Common myeloid progenitor, CD34-positive (primary cell): ENCODE measurements around the gene OSBPL10.
"Not testable (repeated sequence)": the region's sequence is repeated elsewhere in the genome, so short reads cannot be mapped to it uniquely, and the experiment has no call there.

Experiments used
- CTCF ChIA-PET: fragments of 350-600 bp; sonication (Branson Sonifier 250); formaldehyde crosslinking; loops from one replicate; lab custom pipeline; 2021; ENCODE audit warnings: antibody characterized with exemption; lab: Charles Lee
- POLR2A ChIA-PET: fragments of 350-600 bp; sonication (Branson Sonifier 250); formaldehyde crosslinking; loops from one replicate; lab custom pipeline; 2021; ENCODE audit warnings: antibody characterized with exemption; lab: Charles Lee
- DNase-seq, 3 donors: peaks; one replicate each; pipeline versions ENCODE4 v3.0.0 to v3.0.0-alpha.2; 2013
- H3K27ac ChIP-seq, 2 experiments: 1 replicate in 1 of 2; 2 replicates in 1 of 2; pipeline ENCODE4 v1.7.0; 2013; ENCODE audit warnings: inconsistent platforms in 2 of 2, low read length in 2 of 2, mild to moderate bottlenecking in 2 of 2, low read depth in 1 of 2, moderate library complexity in 1 of 2; ENCODE audit not compliant: severe bottlenecking in 2 of 2, insufficient read depth in 1 of 2, poor library complexity in 1 of 2
- H3K27me3 ChIP-seq, 5 experiments: replicated peaks in 2 of 5; 1 replicate in 3 of 5; 2 replicates in 2 of 5; pipeline versions ENCODE4 v1.6.1 to v1.7.0; 2013; ENCODE audit warnings: low read length in 4 of 5, mild to moderate bottlenecking in 2 of 5, moderate library complexity in 2 of 5, inconsistent platforms in 1 of 5; ENCODE audit not compliant: insufficient read depth in 5 of 5, control insufficient read depth in 4 of 5
- H3K36me3 ChIP-seq, 4 experiments: 1 replicate in 2 of 4; 2 replicates in 2 of 4; pipeline versions ENCODE4 v1.6.1 to v1.7.0; 2013; ENCODE audit warnings: low read length in 3 of 4, control low read depth in 1 of 4, mild to moderate bottlenecking in 1 of 4; ENCODE audit not compliant: control insufficient read depth in 4 of 4, insufficient read depth in 4 of 4
- H3K4me1 ChIP-seq, 4 experiments: 1 replicate in 3 of 4; 2 replicates in 1 of 4; pipeline versions ENCODE4 v1.6.1 to v1.7.1; 2013; ENCODE audit warnings: low read length in 3 of 4, mild to moderate bottlenecking in 3 of 4, control low read depth in 1 of 4, inconsistent platforms in 1 of 4, moderate library complexity in 1 of 4; ENCODE audit not compliant: control insufficient read depth in 4 of 4, insufficient read depth in 4 of 4; ENCODE audit errors: control extremely low read depth in 1 of 4
- H3K4me3 ChIP-seq, 7 experiments: 1 replicate in 4 of 7; 2 replicates in 3 of 7; pipeline versions ENCODE4 v1.5.1 to v1.7.0; 2013; ENCODE audit warnings: mild to moderate bottlenecking in 7 of 7, low read length in 6 of 7, moderate library complexity in 6 of 7, inconsistent platforms in 2 of 7, low read depth in 2 of 7, control low read depth in 1 of 7; ENCODE audit not compliant: insufficient read depth in 4 of 7, control insufficient read depth in 1 of 7; ENCODE audit errors: extremely low read depth in 1 of 7
- H3K9me3 ChIP-seq, 5 experiments: 1 replicate in 4 of 5; 2 replicates in 1 of 5; pipeline versions ENCODE4 v1.6.1 to v1.7.1; 2013; ENCODE audit warnings: low read length in 4 of 5, mild to moderate bottlenecking in 2 of 5, inconsistent platforms in 1 of 5, low read depth in 1 of 5, moderate library complexity in 1 of 5; ENCODE audit not compliant: control insufficient read depth in 4 of 5, insufficient read depth in 2 of 5; ENCODE audit errors: control extremely low read depth in 1 of 5
- WGBS: methylation state at CpG from one replicate; pipeline ENCODE4 v1.1.5; 2013; ENCODE audit not compliant: insufficient coverage; 5-methylcytosine and 5-hydroxymethylcytosine counted together

The OSBPL10 gene

GRCh38 chr3:31876331-31876730 lies 104.7 kb downstream of the OSBPL10 start:
- H3K4me1 ChIP-seq = no peaks in the 10 kb centered on the region
- H3K27ac ChIP-seq = no peak overlapping the region
- CTCF ChIA-PET = no interaction called here
- H3K4me3 ChIP-seq = no peak overlapping the region
- H3K36me3 ChIP-seq = no peaks in the 10 kb centered on the region
- H3K9me3 ChIP-seq = no peaks in the 10 kb centered on the region
- WGBS = 90% methylated on average over 5 of the region's 7 CpGs
- no peak for DNase-seq
- POLR2A ChIA-PET = no interaction called here
- no peaks in the 10 kb centered on the region for H3K27me3 ChIP-seq

DNA sequence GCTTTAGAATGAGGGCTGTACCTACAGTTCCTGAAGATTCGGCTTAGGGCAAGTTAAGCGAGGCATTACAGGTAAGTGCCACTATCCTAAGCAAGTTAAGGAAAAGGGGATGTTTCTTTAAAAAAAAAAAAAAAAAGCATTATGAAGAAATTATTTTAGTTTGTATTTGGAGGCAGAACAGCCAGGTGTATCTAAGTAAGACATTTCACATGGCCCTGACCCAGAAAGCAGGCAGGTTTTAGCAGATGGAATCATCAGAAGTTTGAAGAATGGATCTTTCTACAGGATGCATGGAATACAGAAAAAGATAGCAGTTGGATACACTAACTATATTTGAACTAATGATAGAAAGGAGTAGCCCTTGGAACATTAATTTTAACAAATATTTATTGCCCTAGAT lies 105.6 kb downstream of the OSBPL10 start:
- no peaks in the 10 kb centered on the region for H3K36me3 ChIP-seq
- no peak overlapping the region for H3K27ac ChIP-seq
- no peaks in the 10 kb centered on the region for H3K27me3 ChIP-seq
- 100% methylated on average over 2 of the region's 2 CpGs for WGBS
- CTCF ChIA-PET = no interaction called here
- H3K4me1 ChIP-seq = no peaks in the 10 kb centered on the region
- no peak overlapping the region for H3K4me3 ChIP-seq
- POLR2A ChIA-PET = no interaction called here
- no peaks in the 10 kb centered on the region for H3K9me3 ChIP-seq
- DNase-seq = no peak

- Histone ChIP-seq H3K27me3 (no peaks in the 10 kb centered on the region), H3K4me1 (no peaks in the 10 kb centered on the region), H3K27ac (no peak overlapping the region), H3K9me3 (no peaks in the 10 kb centered on the region), H3K36me3 (no peaks in the 10 kb centered on the region), H3K4me3 (no peak overlapping the region)
- ChIA-PET POLR2A (no interaction called here), CTCF (no interaction called here)
- no CpG with 5 or more reads among the region's 5 CpGs for WGBS
- no peak for DNase-seq
Observed at GRCh38 chr3:31873254-31873820, 107.7 kb downstream of the OSBPL10 start.

DNA sequence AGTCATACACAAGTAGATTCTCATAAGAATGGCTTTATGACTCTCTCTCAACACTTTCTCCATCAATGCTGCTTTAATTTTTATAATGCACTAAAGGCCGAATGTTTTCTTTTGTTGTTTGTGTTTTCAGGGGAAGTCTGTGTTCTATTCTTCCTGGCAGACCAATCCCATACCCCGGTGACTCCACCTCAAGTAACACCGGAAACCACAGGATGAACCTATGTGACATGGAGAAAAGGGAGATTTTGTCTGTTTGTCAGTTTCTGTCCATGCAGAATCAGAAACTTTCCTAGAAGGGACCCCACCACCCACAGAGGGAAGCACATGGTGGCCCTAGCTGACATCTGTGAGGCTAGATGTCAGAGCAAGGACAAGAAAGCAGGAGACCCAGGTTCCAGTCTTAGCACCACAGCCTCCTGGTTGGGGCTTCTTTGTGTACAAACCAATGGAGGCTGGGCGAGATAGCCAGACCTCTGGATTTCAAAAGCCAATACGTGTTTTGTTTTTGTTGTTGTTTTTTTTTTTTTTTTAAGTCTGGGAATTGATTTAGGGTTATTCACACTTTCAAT lies 109.0 kb downstream of the OSBPL10 start:
- no peak for DNase-seq
- no peaks in the 10 kb centered on the region for H3K9me3 ChIP-seq
- no peak overlapping the region for H3K27ac ChIP-seq
- no peaks in the 10 kb centered on the region for H3K36me3 ChIP-seq
- no peaks in the 10 kb centered on the region for H3K27me3 ChIP-seq
- POLR2A ChIA-PET = interaction anchor here (0.6 kb wide), 1 partner anchor 474 kb away, joined by 5 read pairs; no protein-coding TSS in a partner anchor
- no CpG with 5 or more reads among the region's 5 CpGs for WGBS
- H3K4me3 ChIP-seq = no peak overlapping the region
- H3K4me1 ChIP-seq = no peaks in the 10 kb centered on the region
- CTCF ChIA-PET = no interaction called here

GRCh38 chr3:31870111-31870510 lies 111.0 kb downstream of the OSBPL10 start:
- WGBS = 98% methylated on average over 24 of the region's 28 CpGs
- DNase-seq = not testable (repeated sequence)

GRCh38 chr3:31868236-31868635 lies 112.8 kb downstream of the OSBPL10 start:
- 97% methylated on average over 3 of the region's 5 CpGs for WGBS
- Histone ChIP-seq H3K4me3 (no peak overlapping the region), H3K9me3 (no peaks in the 10 kb centered on the region), H3K27me3 (no peaks in the 10 kb centered on the region), H3K4me1 (no peaks in the 10 kb centered on the region), H3K36me3 (no peaks in the 10 kb centered on the region), H3K27ac (no peak overlapping the region)
- CTCF ChIA-PET = no interaction called here
- POLR2A ChIA-PET = no interaction called here
- DNase-seq = no peak

More at GRCh38 chr3:31870111-31870510, 111.0 kb downstream of the OSBPL10 start:
- CTCF ChIA-PET, H3K4me1 ChIP-seq, H3K27me3 ChIP-seq, H3K4me3 ChIP-seq, H3K36me3 ChIP-seq, H3K27ac ChIP-seq, POLR2A ChIA-PET, H3K9me3 ChIP-seq: not testable (repeated sequence)

- Histone ChIP-seq H3K4me3 (no peak overlapping the region), H3K27me3 (no peaks in the 10 kb centered on the region), H3K9me3 (no peaks in the 10 kb centered on the region), H3K27ac (no peak overlapping the region), H3K36me3 (no peaks in the 10 kb centered on the region), H3K4me1 (no peaks in the 10 kb centered on the region)
- no CpG with 5 or more reads among the region's 2 CpGs for WGBS
- ChIA-PET CTCF (no interaction called here), POLR2A (no interaction called here)
- no peak for DNase-seq
Observed at GRCh38 chr3:31862666-31863279, 118.3 kb downstream of the OSBPL10 start.
